Heart right ventricle (tissue), 16 donors: ENCODE data around the gene ZBTB9. TPM values are rescaled to one million over a fixed set of nuclear protein-coding genes. Genes with fewer than 3 reads are reported as not detected.

Experiments
- ATAC-seq, 8 donors: fragments of 200-7000 bp; cut with Tn5 transposase; one replicate each; pipeline ENCODE4 v1.9.1; 2020; ENCODE audit warnings: mild to moderate bottlenecking in 8 of 8, moderate library complexity in 8 of 8, moderate number of reproducible peaks in 1 of 8
- DNase-seq, 2 donors: peaks; one replicate each; pipeline ENCODE4 v3.0.0-alpha.2; 2020
- H3K27ac ChIP-seq, 10 donors: fragments of 200-600 bp; sonication (generic) in 2 of 10; one replicate each; pipeline versions ENCODE4 v1.5.0 to v1.8.0; 2020 to 2022; ENCODE audit warnings: mild to moderate bottlenecking in 3 of 10
- H3K27me3 ChIP-seq, 7 donors: fragments of 200-600 bp; one replicate each; pipeline ENCODE4 v1.8.0; 2021 to 2022; ENCODE audit warnings: mild to moderate bottlenecking in 2 of 7
- H3K36me3 ChIP-seq, 9 donors: fragments of 200-600 bp; sonication (generic) in 1 of 9; one replicate each; pipeline versions ENCODE4 v1.5.0 to v1.8.0; 2020 to 2022; ENCODE audit warnings: mild to moderate bottlenecking in 2 of 9
- H3K4me1 ChIP-seq, 9 donors: fragments of 200-600 bp; sonication (generic) in 1 of 9; one replicate each; pipeline versions ENCODE4 v1.5.0 to v1.8.0; 2020 to 2022; ENCODE audit warnings: mild to moderate bottlenecking in 4 of 9
- H3K4me3 ChIP-seq, 10 donors: fragments of 200-600 bp; sonication (generic) in 2 of 10; one replicate each; pipeline versions ENCODE4 v1.5.0 to v1.8.0; 2020 to 2022; ENCODE audit warnings: mild to moderate bottlenecking in 7 of 10, moderate library complexity in 2 of 10
- H3K9me3 ChIP-seq, 11 donors: fragments of 200-600 bp in 10 of 11; sonication (generic) in 2 of 11; one replicate each; pipeline versions ENCODE4 v1.5.0 to v1.8.0; 2013 to 2022; ENCODE audit warnings: mild to moderate bottlenecking in 2 of 11, control low read depth in 1 of 11, moderate library complexity in 1 of 11
- WGBS, 2 donors: extraction: QIAGEN DNeasy Blood & Tissue Kit; methylation state at CpG; one replicate each; pipeline ENCODE4 v1.1.7; 2013; ENCODE audit warnings: inconsistent platforms in 1 of 2; 5-methylcytosine and 5-hydroxymethylcytosine counted together
- intact Hi-C, 10 donors: fragments of 100-400 bp; cut with DNase I; formaldehyde crosslinking; loops; one replicate each; pipeline versions ENCODE4 v1.11.1 to v1.14.2; 2022
- microRNA-seq, 2 donors: library from miRNA; unstranded; fragments of <30 nt; microRNA quantifications; one replicate each; pipeline ENCODE4 v1.2.0, GENCODE V29; 2021
- polyA plus RNA-seq, 2 donors: library from polyadenylated mRNA; stranded (reverse); fragments of 200-250 nt; gene quantifications; one replicate each; pipeline ENCODE4 v1.2.3, GENCODE V29; 2013
- total RNA-seq, 10 donors: library from RNA; stranded (reverse); fragmentation: NEBNext Ultra II Directional in 3 of 10; extraction: Animal tissue kit (Norgen Biotek cat#: 25700) in 3 of 10; gene quantifications; one replicate each; pipeline versions ENCODE4 v1.2.1 to v1.2.4, GENCODE V29; 2021 to 2023
- TF ChIP-seq, protein P1 (sequence below), 9 donors: fragments of 200-600 bp; sonication (generic) in 2 of 9; IDR thresholded peaks; one replicate each; pipeline versions ENCODE4 v1.5.0 to v1.8.0; 2021 to 2022; ENCODE audit warnings: antibody characterized with exemption in 9 of 9, mild to moderate bottlenecking in 5 of 9, moderate library complexity in 1 of 9
- donor health status: Arrhythmogenic right ventricular cardiomyopathy.
- donor health status: ischemic (EF 13 %, LVEDD 7.1; RV severe dilation, severe dysfunction).
- donor health status: healthy with polysubstance abuse.
- donor health status: DM: no; HTN: yes; CAD: no.
- donor health status: DM: no; HTN: no; CAD: no.
- donor health status: ischemic (EF 25% LVEDD 6.9; RV normal size, moderate dysfunction).
- donor health status: ischemic (EF 25% LVEDD 5.7; RV mildly dilated, moderate dysfunction).
- donor health status: healthy.
- donor health status: DM: yes; HTN: yes; CAD: no.
- donor health status: Ischemic cardiomyopathy.
- donor health status: ischemic (EF 35%, LVEDD 5.7; RV mildly dilated, moderate dysfunction).
- donor health status: nonischemic (EF 11% LVEDD 7.7; RV severe dilation, severe dysfunction).
- donor health status: DM: yes; HTN: yes; CAD: no.
- donor health status: PGD.
- donor health status: ischemic (EF 29% LVEDD 5.4; RV normal size, mild dysfunction).
- donor health status: nonischemic (EF 23%, LVEDD 6.1; RV moderate dilation, normal function).

The ZBTB9 gene
- total and polyA plus RNA-seq, 12 donors, result 1.2 to 6.5 (median 4.8) TPM

DNA sequence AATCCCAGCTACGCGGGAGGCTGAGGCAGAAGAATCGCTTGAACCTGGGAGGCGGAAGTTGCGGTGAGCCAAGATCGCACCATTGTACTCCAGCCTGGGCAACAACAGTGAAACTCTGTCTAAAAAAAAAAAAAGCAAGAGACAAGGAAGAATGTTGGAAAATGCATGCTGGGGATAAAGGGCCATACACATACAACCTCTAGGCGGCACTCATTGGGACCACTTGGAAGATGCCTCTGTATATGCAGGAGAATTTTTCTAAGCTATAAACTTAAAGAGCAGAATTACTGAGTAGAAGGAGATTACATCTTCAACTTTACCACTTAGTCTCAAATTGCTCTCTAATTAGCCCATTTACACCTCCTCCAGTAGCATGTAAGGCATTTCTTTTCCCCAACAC, 42.8 kb downstream of the ZBTB9 start:
- Histone ChIP-seq H3K4me3 (no peak overlapping the region), H3K27ac (no peak overlapping the region), H3K27me3 (no peaks in the 10 kb centered on the region), H3K36me3 (no peaks in the 10 kb centered on the region), H3K9me3 (no peaks in the 10 kb centered on the region), H3K4me1 (no peaks in the 10 kb centered on the region)
- DNase-seq, result no peak
- intact Hi-C loops, result no loop called here
- no peak for ATAC-seq
- TF ChIP-seq, protein P1, sequence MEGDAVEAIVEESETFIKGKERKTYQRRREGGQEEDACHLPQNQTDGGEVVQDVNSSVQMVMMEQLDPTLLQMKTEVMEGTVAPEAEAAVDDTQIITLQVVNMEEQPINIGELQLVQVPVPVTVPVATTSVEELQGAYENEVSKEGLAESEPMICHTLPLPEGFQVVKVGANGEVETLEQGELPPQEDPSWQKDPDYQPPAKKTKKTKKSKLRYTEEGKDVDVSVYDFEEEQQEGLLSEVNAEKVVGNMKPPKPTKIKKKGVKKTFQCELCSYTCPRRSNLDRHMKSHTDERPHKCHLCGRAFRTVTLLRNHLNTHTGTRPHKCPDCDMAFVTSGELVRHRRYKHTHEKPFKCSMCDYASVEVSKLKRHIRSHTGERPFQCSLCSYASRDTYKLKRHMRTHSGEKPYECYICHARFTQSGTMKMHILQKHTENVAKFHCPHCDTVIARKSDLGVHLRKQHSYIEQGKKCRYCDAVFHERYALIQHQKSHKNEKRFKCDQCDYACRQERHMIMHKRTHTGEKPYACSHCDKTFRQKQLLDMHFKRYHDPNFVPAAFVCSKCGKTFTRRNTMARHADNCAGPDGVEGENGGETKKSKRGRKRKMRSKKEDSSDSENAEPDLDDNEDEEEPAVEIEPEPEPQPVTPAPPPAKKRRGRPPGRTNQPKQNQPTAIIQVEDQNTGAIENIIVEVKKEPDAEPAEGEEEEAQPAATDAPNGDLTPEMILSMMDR (IDR thresholded peaks at IDR 0.05), result no peak
- 96 to 99% methylated on average over 7 of the region's 7 CpGs for WGBS, 2 donors

DNA sequence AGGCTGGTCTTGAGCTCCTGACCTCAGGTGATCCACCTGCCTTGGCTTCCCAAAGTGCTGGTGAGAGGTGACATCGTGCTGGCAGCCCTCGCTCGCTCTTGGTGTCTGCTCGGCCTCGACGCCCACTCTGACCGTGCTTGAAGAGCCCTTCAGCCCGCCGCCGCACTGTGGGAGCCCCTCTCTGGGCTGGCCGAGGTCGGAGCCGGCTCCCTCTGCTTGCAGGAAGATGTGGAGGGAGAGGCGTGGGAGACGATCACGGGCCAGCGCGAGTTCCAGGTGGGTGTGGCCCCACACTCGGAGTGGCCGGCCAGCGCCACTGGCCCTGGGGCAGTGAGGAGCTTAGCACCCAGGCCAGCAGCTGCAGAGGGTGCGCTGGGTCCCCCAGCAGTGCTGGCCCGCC, 48.1 kb downstream of the ZBTB9 start:
- Histone ChIP-seq H3K27ac (no peak overlapping the region), H3K27me3 (no peaks in the 10 kb centered on the region), H3K9me3 (peaks cover 0 to 6% (median 0%) of the 10 kb centered on the region in 11 donors), H3K4me3 (no peak overlapping the region), H3K4me1 (peaks cover 0 to 9% (median 0%) of the 10 kb centered on the region in 9 donors), H3K36me3 (no peaks in the 10 kb centered on the region)
- DNase-seq, result no peak
- intact Hi-C loops, result no loop called here
- WGBS, 2 donors, result 88 to 92% methylated on average over 23 of the region's 23 CpGs
- TF ChIP-seq, protein P1 (IDR thresholded peaks at IDR 0.05), result no peak
- no peak for ATAC-seq

DNA sequence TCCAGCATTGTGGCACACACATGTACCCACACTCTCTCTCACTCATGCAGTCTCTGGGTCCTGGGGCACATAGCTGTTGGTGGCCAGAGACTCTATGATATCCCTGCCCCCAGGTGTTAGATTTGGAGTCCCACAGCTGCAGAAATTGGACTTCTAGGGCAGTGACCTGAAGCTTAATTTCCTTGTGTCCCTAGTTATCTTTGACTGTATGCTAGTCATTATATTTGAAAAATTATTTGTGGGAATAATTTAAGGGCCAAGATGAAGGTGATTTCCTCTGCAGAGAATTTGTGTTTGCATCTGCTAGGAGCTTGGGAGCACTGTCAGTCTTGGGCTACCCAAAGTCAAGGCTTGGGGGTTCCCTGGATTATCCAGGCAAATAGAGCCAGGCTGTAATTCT, 50.1 kb downstream of the ZBTB9 start:
- Histone ChIP-seq H3K27me3 (no peaks in the 10 kb centered on the region), H3K27ac (no peak overlapping the region), H3K4me3 (no peak overlapping the region), H3K4me1 (peaks cover 0 to 21% (median 5%) of the 10 kb centered on the region in 9 donors), H3K9me3 (peaks cover 0 to 6% (median 0%) of the 10 kb centered on the region in 11 donors), H3K36me3 (no peaks in the 10 kb centered on the region)
- DNase-seq (no peak), ATAC-seq (no peak)
- intact Hi-C loops, result no loop called here
- TF ChIP-seq, protein P1 (IDR thresholded peaks at IDR 0.05), result no peak

DNA sequence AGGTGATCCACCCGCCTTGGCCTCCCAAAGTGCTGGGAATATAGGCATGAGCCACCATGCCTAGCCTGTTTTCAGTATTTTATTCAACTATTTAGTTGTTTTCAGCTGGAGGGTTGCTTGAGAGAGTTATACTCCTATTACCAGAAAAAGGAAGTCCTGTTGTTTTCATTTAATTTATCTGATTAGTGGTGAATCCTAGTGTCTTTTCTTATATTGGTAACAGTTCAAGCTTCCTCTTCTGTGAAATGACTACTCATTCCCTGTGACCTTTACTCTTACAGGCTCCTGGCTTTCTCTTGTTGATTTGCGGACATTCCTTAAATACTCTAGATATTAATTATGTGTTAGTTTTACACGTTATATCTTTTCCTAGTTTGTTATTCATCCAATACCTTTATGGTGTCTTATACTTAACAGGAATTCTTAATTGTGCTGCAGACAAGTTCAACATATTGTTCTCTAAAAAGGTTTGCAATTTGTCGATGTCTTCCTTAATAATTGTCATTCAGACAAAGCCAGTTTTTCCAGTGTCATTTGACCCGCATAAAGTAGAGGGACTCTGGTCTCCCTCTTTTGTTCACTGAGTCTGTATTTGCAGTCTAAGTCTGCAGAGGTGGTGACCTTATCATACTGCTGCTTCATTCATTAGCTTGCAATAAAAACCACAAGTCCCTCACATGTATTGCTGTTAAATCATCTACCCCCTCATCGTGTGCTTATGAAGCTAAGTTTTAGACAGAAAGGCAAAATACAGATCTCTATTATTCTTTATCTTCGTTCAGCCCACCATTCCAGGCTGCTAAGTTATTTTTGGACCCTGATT, 51.4 kb downstream of the ZBTB9 start:
- no peak for DNase-seq
- Histone ChIP-seq H3K36me3 (no peaks in the 10 kb centered on the region), H3K27ac (no peak overlapping the region), H3K4me1 (peaks cover 0 to 22% (median 6%) of the 10 kb centered on the region in 9 donors), H3K27me3 (no peaks in the 10 kb centered on the region), H3K9me3 (peaks cover 0 to 6% (median 0%) of the 10 kb centered on the region in 11 donors), H3K4me3 (no peak overlapping the region)
- ATAC-seq, result peak in 1 of 8 donors; percentile 14
- WGBS, 2 donors, result 49 to 60% methylated on average over 7 of the region's 7 CpGs
- intact Hi-C loops, result no loop called here
- TF ChIP-seq, protein P1 (IDR thresholded peaks at IDR 0.05), result no peak

Small RNA genes within 50 kb of the gene (microRNA-seq; reads per million reads assigned to microRNA genes)
- gene MIR5004, result 0 reads per million in 2 donors

Other genes starting within 250 kb of the ZBTB9 start
- 10 to 100 TPM; 17.6 to 25.5 (median 23.0) TPM for gene HSD17B8, start 249.9 kb upstream of the ZBTB9 start, total RNA-seq
- 10 to 100 TPM in 1 of 2 donors, 1 to 10 TPM in 1; 7.4 to 15.1 TPM for gene HSD17B8, start 249.9 kb upstream of the ZBTB9 start, polyA plus RNA-seq
- gene RING1, start 246.1 kb upstream of the ZBTB9 start, total RNA-seq, result 10 to 100 TPM; 26.5 to 32.1 (median 28.0) TPM
- gene RING1, start 246.1 kb upstream of the ZBTB9 start, polyA plus RNA-seq, result 10 to 100 TPM; 28.6 to 35.1 TPM
- 10 to 100 TPM; 29.8 to 41.6 (median 35.9) TPM for gene VPS52, start 182.7 kb upstream of the ZBTB9 start, total RNA-seq
- gene VPS52, start 182.7 kb upstream of the ZBTB9 start, polyA plus RNA-seq, result 10 to 100 TPM; 25.2 to 45.7 TPM
- gene RPS18, start 182.5 kb upstream of the ZBTB9 start, total RNA-seq, result 1,000 to 10,000 TPM in 3 of 10 donors, 100 to 1,000 TPM in 7; 767 to 1,326 (median 860) TPM
- gene RPS18, start 182.5 kb upstream of the ZBTB9 start, polyA plus RNA-seq, result 1,000 to 10,000 TPM; 2,826 to 4,398 TPM
- 10 to 100 TPM in 2 of 10 donors, 1 to 10 TPM in 8; 5.3 to 12.2 (median 8.0) TPM for gene B3GALT4, start 177.5 kb upstream of the ZBTB9 start, total RNA-seq
- 1 to 10 TPM; 7.0 to 9.1 TPM for gene B3GALT4, start 177.5 kb upstream of the ZBTB9 start, polyA plus RNA-seq
- gene WDR46, start 165.3 kb upstream of the ZBTB9 start, total RNA-seq, result 10 to 100 TPM; 11.0 to 27.8 (median 16.2) TPM
- gene WDR46, start 165.3 kb upstream of the ZBTB9 start, polyA plus RNA-seq, result 10 to 100 TPM; 27.4 to 40.6 TPM
- 10 to 100 TPM; 31.7 to 58.3 (median 40.2) TPM for gene PFDN6, start 165.0 kb upstream of the ZBTB9 start, total RNA-seq
- gene PFDN6, start 165.0 kb upstream of the ZBTB9 start, polyA plus RNA-seq, result 100 to 1,000 TPM; 248 to 448 TPM
- gene RGL2, start 155.6 kb upstream of the ZBTB9 start, total RNA-seq, result 10 to 100 TPM; 40.7 to 79.8 (median 50.4) TPM
- gene RGL2, start 155.6 kb upstream of the ZBTB9 start, polyA plus RNA-seq, result 10 to 100 TPM; 51.8 to 68.4 TPM
- gene TAPBP, start 140.5 kb upstream of the ZBTB9 start, total RNA-seq, result 100 to 1,000 TPM in 2 of 10 donors, 10 to 100 TPM in 8; 71.9 to 242 (median 86.7) TPM
- 10 to 100 TPM; 20.6 to 49.7 TPM for gene TAPBP, start 140.5 kb upstream of the ZBTB9 start, polyA plus RNA-seq
- gene ZBTB22, start 136.8 kb upstream of the ZBTB9 start, total RNA-seq, result 10 to 100 TPM; 11.7 to 19.8 (median 14.3) TPM
- gene ZBTB22, start 136.8 kb upstream of the ZBTB9 start, polyA plus RNA-seq, result 10 to 100 TPM in 1 of 2 donors, 1 to 10 TPM in 1; 4.7 to 10.6 TPM
- gene DAXX, start 131.6 kb upstream of the ZBTB9 start, total RNA-seq, result 10 to 100 TPM; 10.3 to 24.0 (median 15.9) TPM
- 10 to 100 TPM; 15.7 to 24.8 TPM for gene DAXX, start 131.6 kb upstream of the ZBTB9 start, polyA plus RNA-seq
- 1 to 10 TPM in 2 of 10 donors, under 1 TPM in 6, not detected in 2; 0.09 to 6.1 (median 0.36) TPM for gene KIFC1, start 62.8 kb upstream of the ZBTB9 start, total RNA-seq
- under 1 TPM; 0.28 to 0.29 TPM for gene KIFC1, start 62.8 kb upstream of the ZBTB9 start, polyA plus RNA-seq
- 10 to 100 TPM; 36.2 to 61.2 (median 48.9) TPM for gene PHF1, start 43.6 kb upstream of the ZBTB9 start, total RNA-seq
- 100 to 1,000 TPM in 1 of 2 donors, 10 to 100 TPM in 1; 59.5 to 125 TPM for gene PHF1, start 43.6 kb upstream of the ZBTB9 start, polyA plus RNA-seq
- 100 to 1,000 TPM in 9 of 10 donors, 10 to 100 TPM in 1; 99.8 to 132 (median 114) TPM for gene CUTA, start 36.5 kb upstream of the ZBTB9 start, total RNA-seq
- 100 to 1,000 TPM in 1 of 2 donors, 10 to 100 TPM in 1; 94.7 to 161 TPM for gene CUTA, start 36.5 kb upstream of the ZBTB9 start, polyA plus RNA-seq
- 1 to 10 TPM; 3.6 to 8.5 (median 5.7) TPM for gene SYNGAP1, start 34.5 kb upstream of the ZBTB9 start, total RNA-seq
- 10 to 100 TPM in 1 of 2 donors, 1 to 10 TPM in 1; 3.1 to 10.2 TPM for gene SYNGAP1, start 34.5 kb upstream of the ZBTB9 start, polyA plus RNA-seq
- gene BAK1, start 125.7 kb downstream of the ZBTB9 start, total RNA-seq, result 10 to 100 TPM; 16.0 to 26.4 (median 18.7) TPM
- 10 to 100 TPM; 12.6 to 37.6 TPM for gene BAK1, start 125.7 kb downstream of the ZBTB9 start, polyA plus RNA-seq
- gene ITPR3, start 166.7 kb downstream of the ZBTB9 start, total RNA-seq, result 10 to 100 TPM in 1 of 10 donors, 1 to 10 TPM in 9; 3.2 to 16.7 (median 5.5) TPM
- gene ITPR3, start 166.7 kb downstream of the ZBTB9 start, polyA plus RNA-seq, result 10 to 100 TPM in 1 of 2 donors, 1 to 10 TPM in 1; 7.8 to 12.6 TPM